Stimulated activated CD4-positive, alpha-beta T cell treated with anti-CD3 and anti-CD28 coated beads, Interleukin-2, amount 100 ng/mL, for 4 hours (primary cell): ENCODE results near the gene GGT6.

Experiments used
- DNase-seq: peaks from one replicate; pipeline ENCODE4 v3.0.0-alpha.2; 2020; ENCODE audit warnings: low read depth

Gene GGT6

DNA sequence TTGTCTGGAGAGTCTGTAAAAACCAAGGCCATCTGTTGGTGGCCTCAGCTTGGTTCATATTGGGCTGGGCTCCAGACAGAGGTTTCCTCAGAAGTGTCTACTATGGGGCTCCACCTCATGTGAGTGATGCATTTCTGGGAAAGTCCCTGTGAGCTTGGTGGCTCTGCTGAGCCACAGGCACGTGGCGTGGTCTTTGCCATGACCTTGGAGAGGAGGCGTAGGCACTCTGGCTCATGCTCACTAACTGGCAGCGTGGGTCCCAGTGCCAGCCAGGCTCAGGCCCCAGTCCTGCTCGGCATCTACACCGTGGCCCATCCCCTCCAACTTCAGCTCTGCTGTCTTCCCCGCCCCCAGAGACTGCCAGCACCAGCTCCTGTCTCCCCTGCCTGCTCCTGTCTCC lies 13.3 kb upstream of the GGT6 start:
- DNase-seq = peak; percentile 65

DNA sequence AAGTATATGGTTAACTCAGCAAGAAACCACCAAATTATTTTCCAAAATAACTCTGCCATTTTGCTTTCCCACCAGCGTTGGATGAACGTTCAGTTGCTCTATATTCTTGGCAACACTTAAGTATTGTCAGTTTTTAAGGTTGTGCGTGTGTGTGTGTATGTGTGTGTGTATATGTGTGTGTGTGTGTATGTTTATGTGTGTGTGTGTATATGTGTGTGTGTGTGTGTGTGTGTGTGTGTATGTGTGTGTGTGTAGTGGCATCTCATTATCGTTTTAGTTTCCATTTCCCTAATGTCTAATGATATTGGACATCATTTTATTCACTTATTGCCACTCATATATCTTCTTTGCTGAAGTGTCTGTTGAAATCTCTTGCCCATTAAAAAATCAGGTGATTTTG lies 12.7 kb upstream of the GGT6 start:
- DNase-seq = no peak

DNA sequence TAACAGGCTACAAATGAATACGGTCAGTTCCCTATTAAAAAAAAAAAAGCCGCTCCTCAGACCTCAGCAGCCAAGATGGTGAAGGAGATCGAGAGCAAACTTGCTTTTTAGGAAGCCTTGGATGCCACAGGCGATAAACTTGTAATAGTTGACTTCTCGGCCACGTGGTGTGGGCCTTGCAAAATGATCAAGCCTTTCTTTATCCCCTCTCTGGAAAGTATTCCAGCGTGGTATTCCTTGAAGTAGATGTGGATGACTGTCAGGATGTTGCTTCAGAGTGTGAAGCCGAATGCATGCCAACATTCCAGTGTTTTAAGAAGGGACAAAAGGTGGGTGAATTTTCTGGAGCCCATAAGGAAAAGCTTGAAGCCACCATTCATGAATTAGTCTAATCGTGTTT lies 11.8 kb upstream of the GGT6 start:
- DNase-seq = no peak

DNA sequence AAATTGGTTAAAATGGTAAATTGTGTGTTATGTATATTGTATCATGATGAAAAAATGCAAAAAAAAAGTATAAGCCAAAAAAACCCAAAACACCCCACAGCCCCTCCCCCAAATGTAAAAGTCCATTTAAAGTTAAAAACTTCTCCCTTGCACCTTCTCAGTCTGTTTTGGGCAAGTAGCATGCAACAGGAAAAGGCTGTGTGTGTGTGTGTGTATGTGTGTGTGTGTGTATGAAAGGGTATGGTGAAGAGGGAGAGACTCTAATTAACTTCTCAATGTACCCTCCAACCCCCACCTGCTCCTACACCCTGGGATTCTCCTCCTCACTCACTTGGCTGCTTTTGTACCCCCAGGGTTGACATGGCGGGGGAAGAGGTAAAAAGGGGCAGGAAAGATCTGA lies 9.2 kb upstream of the GGT6 start:
- DNase-seq = no peak

DNA sequence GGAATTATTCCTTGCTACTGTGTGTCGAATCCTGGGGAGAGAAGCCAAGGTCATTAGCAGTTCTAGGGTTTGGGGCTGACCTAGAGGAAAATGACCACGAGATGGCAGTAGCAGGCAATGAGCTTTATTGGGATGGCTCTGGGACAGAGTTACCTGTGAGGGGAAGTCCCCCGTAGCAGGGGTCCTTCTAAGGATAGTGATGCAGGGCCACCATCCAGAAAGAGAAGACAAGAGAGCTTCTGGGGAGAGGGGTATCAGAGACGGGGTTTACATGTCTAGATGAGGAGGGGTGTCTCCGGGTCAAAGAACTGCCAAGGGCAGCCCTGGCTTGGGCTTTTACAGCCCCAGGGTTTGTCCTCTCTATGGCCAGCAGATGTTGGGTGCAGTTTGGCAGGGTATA lies 6.4 kb upstream of the GGT6 start:
- no peak for DNase-seq

DNA sequence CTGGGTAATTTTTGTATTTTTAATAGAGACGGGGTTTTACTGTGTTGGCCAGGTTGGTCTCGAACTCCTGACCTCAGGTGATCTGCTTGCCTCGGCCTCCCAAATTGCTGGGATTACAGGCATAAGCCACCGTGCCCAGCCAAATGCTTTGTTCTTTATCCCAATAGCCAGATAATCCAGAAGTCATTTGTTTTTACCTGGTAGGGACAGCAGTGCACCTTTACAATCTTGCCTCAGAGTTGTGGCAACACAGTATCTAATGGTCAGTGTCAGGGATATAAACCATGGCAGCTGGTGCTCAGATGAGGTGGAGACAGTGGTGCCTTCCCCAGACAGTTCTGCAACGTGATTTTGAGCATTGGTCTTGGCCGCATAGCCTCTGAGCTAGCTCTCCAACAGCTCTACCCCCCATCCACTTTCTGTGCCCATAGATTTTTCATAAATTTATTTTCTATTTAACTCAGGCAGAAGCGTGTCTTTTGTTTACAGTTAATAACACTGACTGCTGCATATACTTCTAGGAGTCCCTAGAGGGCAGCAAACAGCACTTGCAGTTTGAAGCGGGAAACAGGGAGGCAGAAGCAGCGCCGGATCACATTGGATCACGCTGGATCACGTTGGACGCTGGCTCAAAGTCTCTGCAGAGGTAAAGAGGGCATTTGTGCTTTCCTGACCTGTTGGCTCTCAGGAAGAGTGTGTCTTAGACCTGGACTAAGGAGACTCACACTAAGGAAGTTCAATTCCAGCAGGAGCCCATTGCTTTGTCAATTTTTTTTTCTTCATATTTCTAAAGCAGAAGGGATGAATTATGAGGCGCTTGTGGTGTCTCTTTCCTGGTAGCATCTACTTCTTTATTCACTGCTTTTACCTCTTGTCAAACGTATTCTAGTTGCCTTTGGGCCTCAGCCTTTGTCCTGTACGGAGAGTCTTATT lies 5.1 kb upstream of the GGT6 start:
- DNase-seq = no peak

DNA sequence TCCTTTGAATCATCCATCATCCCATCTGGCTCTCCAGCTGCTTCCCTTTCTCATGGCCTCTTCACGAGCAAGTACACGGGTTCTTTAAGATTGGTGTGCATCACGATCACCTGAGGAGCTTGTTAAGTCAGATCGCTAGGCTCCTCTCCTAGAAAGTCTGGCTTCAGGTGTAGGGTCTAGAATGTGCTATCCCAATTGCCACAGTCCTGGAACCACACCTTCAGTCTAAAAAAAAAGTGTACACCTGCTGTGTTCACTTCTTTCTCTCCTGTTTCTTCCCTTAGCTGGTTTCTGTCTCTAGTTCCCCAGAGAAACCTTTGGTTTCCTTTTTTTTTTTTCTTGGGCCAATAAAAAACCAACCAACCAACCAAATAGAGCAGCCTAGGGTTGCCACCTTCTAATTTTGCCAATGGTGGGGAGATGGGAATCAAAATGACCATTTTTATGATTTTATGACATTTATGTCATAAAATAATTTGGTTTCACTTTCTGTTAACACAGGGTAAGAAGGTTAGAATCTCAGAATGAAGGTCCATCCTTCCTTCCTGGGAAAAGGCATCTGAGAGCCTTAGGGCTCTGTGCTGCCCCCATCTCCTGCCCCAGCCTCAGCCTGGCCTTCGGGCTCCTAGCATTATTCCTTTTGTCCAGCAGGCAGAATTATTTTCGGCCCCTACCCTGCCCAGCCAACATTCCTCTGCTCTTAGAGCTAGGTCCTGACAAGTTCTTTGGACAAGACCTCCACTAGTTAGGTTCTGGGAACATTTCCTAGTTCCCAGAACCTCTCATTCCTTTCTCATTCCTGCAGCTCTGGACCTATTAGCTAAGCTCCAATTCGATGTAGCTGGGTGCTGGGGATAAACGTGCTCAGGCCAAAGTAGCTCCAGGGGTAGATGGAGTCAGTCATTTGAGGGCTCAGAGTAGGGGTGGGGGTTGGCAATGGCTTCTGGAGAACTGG lies 1.9 kb upstream of the GGT6 start:
- DNase-seq = no peak

DNA sequence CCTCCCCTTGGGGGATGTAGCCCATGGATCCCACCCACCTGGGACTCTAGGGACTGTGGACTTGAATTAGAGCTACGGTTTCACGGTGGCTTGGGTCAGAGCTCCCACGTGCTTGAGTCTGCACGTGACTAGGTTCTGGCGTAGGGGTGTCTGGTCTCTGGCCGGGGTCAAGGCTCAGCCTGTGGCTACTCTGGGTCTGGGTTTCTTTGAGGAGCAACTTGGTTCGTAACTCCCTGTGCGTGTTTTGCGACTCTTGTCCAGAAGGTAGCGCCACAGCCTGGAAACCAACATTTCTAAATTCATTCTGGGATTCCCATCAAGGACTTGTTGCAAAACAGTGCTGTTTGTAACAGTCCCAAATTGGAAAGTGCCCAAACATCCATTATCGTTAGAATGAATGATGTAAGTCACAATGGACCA lies 470 bp upstream of the GGT6 start:
- DNase-seq = no peak

DNA sequence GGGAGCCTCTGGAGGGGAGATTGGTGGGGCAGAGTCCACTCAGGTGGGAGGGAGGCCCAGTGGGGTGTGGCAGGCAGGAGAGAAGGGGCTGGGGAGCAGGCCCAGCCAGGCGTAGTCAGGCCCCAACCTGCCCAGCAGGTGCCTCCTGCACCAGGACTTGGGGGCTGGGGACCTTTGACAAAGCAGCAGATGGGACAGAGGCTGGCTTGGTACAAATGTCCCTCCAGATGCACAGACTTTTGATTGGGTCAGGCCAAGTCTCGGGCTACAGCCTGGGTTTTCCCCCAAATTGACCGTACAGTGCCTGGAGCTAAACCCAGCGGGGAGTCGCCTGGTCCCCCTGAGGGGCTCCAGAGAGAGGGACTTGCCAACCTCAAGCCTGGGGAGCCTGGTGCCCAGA lies 411 bp downstream of the GGT6 start:
- no peak for DNase-seq

DNA sequence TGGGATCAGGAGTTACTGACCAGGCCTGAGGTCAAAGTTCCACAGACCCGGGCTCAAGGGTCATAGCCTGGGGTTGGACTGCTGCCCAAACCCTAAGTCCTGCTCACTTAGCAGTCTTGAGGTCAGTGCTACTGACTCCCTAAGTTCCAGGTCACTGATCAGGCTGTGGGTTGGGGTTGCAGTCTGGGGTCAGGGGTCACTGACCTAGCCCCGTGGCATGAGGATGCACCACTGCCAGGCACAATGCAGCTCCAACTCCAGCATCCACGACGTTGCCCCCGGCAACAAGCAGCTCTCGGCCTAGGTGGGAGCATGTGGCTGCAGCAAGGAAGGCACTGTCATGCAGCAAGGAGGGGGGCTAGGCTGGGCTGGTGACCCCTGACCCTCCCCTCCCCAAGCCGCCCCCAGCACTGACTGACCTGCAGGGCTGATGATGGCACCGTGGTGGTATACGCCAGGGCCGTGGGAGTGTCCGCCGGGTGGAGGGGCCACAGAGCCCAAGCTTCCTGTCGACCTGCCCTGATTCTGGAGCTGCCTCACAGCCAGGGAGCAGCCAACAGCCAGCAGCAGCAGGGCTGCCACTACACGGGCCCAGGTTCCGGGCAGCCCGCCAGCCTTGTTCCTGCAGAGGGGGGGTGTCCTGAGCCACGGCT lies 1.1 kb downstream of the GGT6 start:
- DNase-seq = no peak

DNA sequence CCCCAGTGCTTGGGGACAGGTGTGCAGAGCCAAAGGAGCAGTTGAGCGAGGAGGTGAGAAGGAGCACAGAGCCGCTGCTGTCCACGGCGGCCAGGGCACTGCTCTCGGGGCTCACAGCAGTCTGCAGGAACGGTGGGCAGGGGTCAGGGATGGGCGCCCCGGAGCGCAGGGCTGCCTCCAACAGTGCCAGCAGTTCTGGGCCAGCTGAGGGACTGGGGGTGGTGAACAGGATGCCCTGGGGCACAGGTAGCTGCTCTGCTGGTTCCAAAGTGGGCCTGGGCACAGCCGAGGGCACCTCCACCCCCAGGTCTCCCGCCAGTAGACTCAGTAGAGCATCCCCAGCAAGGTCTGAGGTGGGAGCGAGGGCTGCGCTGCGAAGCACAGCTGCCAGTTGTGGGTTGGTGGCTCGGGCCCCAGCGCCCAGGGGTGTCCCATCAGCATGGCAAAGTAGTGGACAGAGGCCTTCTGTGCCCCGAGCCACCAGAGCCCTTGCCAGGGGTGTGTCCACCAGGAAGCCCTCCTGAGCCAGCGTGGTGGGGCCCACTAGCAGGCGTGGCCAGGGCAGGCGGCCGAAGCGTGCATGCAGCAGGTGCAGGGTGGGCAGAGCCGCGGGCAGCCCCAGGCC lies 1.9 kb downstream of the GGT6 start:
- no peak for DNase-seq

DNA sequence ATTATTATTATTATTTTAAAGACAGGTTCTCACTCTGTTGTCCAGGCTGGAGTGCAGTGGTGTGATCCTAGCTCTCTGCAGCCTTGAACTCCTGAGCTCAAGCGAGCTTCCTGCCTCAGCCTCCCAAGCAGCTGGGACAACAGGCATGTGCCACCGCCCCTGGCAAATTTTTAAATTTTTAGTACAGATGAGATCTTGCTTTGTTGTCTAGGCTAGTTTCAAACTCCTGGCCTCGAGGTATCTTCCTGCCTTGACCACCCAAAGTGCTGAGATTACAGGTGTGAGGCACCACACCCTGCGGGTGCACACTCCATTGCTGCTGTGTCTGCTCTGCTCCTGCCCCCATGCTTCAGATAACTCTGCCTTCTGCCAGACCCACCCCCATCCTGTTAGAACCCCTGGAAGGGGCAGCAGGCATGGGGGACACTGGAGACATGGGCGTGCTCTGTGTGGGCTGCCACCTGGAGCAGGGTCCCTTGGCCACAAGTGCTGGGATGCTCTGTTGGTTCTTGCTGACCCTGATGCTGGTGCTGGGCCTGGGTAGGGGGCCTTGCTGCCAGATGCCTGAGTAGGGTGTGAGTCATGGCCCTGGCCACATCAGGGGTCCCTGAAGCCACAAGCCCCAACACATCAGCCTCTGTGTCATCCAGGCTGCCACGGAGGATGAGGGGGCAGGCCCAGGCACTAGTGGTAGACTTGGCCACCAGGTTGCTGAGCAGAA lies 2.6 kb downstream of the GGT6 start:
- no peak for DNase-seq

DNA sequence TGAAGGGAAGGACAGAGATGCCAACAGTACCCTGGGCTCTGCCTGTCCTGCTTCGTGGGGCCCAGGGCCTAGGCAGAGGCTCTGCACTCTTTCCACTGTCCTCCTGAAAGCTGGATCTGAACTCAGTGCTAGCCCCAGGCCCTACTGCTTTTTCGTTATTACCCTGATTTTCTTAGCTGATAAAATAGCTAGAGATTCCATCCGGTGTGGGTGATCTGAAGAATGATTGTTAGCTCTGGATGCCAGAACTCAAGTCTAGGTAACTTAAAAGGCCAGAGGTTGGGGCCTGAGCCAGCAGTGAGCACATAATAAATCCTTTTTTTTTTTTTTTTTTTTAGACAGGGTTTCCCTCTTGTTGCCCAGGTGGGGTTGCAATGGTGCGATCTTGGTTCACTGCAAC lies 3.4 kb downstream of the GGT6 start:
- DNase-seq = no peak

DNA sequence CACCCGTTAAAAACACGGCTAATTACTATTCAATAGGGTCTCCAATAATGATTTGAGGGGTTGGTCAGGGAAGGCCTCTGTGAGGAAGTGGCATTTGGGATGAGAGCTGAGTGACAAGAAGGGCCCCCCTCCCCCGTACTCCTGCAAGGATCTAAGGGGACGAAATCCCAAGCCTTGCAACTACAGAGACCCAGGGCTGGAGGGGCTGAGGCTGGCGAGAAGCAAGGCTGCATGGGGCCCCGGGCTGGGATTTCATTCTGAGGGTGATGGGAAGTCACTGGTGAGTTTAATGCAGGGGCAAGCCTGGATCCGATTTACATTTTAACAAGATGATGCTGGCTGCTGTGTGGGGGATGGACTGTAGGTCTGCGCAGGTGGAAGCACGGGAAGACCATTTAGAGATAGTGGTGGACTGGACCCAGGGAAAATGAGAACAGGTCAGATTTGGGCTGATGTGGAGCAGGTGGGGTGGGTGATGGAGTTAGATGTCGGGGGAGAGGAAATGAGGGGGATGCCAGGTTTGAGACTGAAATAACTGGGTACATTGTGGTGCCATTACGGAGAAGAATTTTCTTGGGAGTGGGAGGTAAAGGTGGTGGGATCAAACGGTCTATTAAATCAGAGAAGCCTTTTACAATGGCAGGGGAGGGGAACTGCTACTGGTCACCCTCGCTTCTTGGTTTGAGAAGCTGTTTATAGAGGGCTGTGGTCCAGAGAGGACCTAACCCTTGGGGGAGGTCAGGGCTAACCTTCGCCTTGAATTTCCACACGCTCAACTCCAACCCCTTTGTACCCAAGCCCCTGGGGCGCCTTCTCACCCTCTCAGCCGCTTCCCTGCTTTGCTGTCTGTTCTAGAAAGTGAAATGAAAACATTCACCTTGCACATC lies 4.3 kb downstream of the GGT6 start:
- DNase-seq = no peak

DNA sequence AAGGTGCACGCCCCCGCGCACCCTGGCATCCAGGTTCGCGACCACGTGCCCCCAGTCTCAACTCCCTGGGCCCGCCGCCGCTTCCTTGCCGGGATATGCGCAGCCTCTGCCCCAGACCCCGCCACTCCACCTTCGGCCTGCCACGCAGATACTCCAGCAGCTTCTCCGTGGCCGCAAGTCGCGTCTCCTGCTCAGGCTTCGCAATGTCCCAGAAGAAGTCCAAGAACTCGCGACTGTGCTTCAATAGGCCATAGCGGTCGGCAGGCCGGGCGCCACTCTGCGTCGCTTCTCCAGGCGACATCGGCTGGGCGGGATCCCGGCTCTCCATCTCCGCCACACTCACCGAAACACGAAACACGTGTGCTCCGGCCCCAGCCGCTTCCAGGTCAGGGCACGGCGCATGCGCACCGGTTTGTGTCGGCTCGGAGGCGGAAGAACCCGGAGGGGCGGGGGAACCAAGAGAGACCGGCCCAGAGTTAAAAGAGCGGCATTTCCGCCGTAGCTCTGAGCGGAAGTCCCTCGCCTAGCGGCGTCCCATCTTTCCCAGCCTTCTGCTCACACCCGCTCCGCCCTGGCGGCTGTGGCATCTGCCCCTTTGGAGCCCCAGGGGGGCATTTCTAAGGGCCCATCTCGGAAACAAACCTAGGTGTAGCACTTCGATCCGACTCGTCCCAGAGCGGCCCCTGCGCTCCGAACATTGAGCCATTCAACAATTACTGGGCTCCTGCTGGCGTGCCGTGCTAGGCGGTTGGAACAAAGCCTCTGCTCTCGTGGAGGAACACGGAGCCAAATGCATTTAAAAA lies 5.2 kb downstream of the GGT6 start, which contains the start of gene MYBBP1A:
TSS of gene MYBBP1A (minus strand) at position 388 of the 803 bp plus-strand sequence. CDS start at position 328, 60 bp downstream.
- peak; percentile 96 for DNase-seq

DNA sequence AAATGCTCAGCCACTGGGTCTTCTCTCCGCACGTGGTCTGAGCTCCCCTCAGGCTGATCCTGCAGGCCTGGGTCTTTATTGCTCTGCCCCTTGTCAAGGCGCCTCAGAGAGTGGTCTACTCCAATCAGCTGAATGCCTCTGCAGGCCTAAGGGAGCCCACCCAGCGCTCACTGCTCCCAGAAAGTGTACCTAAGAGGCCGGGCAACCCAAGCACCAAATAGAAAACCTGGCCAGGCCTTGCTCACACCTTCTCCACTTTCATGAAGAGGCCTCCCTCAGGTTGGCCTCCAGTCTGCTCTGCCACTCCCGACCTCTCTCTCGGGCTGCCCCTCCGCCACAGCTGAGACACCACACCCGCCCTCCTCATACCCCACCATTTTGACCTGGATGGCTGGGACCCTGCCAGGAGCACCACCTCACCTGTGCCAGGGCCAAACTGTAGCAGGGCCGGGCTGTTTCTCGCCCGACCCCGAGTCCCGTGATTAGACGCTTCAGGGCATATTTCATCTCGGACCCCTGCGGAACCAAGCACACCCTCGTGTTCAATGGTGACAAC lies 5.9 kb downstream of the GGT6 start:
- DNase-seq = no peak

DNA sequence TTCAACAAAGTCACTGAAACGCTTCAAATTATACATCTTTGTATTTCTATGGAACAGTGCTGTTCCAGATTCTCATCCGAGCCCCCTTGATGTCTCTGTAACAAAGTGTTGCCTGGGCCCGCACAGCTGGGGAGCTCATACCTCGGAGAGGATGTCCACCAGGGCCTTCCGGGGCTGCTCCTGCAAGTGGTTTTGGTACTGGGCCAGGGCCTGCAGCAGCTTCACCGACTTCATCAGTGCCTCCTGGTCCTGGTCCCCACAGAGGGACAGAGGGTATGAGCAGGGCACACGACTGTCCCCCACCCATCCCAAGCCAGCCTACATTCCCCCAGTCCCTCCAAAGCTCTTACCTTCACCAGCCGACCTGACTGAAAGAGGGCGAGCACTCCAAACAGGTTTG lies 6.7 kb downstream of the GGT6 start:
- no peak for DNase-seq

DNA sequence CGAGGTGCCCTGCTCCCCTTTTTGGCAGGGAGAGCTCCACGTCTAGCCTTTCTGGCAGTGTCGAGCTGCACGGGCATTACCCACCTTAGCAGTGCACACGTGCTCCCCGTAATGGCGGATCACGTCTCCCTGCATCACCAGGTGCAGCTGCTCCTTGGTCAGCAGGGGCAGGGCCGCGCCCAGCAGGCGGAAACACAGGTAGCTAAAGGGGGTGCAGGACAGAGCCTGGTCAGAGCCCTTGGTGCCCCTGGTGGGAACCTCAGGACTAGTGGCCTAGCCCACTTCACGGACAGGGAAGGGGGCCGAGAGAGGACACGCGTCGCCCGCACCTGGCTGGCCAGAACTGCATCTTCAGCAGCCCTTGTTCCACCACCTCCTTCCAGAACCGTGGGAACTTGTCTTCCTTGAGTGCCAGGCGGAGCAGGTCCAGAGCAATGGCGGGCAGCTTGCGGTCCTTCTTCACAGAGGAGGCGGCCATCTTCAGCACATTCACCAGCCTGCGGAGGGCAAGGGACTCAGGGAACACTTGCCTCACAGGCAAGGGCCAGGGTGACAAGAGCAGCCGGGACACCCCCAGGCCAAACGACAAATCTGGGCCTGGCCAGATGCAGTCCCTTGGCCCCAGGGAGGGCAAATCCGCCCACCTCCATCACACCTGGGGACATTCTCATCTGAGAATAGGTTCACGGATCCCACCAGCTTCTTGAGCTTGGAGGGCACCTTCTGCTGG lies 8.4 kb downstream of the GGT6 start:
- no peak for DNase-seq
